NCI-H1048 (cell line): ENCODE results near the gene FYB1.

ENCODE experiments used
- DNase-seq: peaks from one replicate; lab custom pipeline; 2025; lab: John Stamatoyannopoulos, UW

Gene FYB1

GRCh38 chr5:39206630-39207321 is 12.6 kb downstream of the FYB1 start:
- DNase-seq: no peak

- no peak for DNase-seq
These were observed 13.8 kb downstream of the FYB1 start for GRCh38 chr5:39205550-39205949.

GRCh38 chr5:39203951-39204350 is 15.4 kb downstream of the FYB1 start:
- DNase-seq: no peak

- no peak for DNase-seq
These were observed 16.0 kb downstream of the FYB1 start for GRCh38 chr5:39203275-39203922.

DNA sequence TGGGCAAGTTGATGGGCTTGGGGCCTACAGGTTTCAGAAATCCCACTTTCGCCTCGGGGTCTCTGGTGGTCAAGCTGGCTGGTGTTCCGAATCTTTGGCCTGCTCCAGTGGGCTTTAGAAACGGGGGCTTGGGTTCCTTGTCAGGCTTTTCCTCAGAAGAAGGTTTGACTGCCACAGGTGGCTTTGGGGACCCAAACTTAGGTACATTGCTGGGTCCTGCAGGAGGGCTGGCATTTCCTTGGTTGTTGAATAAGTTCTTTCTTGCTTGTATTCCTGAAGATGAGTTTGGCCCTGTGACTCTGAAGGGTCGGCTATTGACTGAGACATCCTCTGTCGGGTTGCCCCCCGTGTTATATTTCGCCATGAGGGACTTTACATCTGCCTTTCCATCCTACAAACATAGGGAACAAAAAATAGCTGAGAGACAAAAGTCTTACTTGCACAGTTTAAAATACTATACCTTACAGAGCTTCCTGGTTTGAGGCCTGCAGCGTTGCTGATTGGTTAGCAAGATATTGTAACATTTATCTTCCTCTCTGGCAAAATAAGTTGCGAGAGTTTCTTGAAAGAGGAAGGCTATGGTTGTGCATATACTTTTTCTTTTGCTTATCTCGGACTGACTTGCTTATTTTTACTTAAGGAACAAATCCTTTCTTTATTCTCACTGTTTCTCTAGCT is 16.6 kb downstream of the FYB1 start:
- no peak for DNase-seq

GRCh38 chr5:39201781-39202596 is 17.4 kb downstream of the FYB1 start:
- DNase-seq: no peak

DNA sequence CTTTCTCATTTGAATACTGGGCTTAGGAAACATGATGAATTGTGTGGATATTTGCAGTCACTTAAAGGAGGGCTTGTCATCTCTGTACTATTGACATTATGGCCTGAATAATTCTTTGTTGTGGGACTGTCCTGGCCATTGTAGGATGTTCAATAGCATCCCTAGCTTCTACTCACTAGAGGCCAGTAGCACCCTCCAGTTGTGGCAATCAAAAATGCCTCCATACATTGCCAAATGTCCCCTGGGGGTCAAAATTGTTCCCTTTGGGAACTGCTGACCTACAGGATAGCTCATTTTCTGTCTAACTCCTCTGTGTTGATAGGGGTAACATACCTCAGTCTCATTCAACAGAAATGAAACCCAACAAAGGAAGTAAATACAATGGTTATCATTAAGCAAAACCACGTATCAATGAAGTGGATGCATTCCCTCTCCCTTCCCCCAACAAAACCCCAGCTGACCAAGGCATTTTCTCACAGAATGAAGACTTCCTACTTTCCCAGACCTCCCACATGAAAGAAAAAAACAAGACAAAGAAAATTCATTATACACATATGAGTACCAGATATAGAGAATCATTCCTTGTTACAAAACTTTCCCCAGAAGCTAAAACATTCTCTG is 18.1 kb downstream of the FYB1 start:
- no peak for DNase-seq

- no peak for DNase-seq
These were observed 19.3 kb downstream of the FYB1 start for GRCh38 chr5:39200081-39200480.

GRCh38 chr5:39199335-39199734 is 20.0 kb downstream of the FYB1 start:
- DNase-seq: no peak

GRCh38 chr5:39198127-39198526 is 21.2 kb downstream of the FYB1 start:
- no peak for DNase-seq

DNA sequence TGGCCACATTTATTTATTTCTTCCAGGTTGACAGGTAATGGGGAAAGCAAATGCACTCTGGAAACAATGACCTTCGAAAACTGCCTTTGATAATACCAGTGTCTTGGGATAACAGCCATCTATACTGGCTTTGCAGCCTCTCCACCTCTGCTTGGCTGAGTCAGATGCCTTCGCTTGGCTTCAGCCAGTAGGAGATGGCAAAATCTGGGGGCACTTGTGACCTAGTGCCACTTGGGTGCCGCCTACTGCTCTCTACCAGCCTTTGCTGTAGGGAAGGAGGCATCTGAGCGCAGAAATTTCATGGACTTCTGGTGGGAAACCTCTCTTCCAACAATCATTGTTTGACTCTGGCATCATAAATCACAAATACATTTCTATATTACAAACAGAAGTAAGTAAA is 21.8 kb downstream of the FYB1 start:
- DNase-seq: no peak

DNA sequence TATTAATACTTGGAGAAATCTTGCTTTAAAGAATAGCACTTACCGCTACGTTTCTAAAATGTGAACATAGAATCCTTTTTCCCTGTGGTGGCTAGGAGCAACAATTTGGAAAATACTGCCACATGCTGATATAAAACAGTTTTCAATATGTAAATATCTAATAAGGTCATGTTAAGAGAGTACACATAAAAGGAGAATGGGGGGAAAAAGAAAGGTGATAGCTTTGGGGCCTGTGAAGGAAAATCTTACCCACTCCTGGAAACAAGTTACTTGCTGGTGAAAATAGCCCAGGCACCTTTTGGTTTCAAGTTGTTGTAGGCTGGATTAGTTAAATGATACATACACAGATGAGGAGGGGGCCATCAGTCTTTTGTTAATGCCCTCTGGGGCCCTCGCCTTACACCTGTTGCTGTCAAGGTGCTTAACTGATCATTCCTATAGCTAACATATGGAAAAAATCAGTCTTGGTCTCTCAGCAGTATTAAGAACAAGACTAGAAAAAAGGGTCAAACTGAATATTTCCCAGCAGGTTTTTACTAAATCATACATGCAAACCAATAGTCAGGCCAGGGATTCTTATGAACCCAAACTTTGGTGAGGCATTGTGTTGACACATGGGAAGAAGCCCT is 24.1 kb downstream of the FYB1 start:
- no peak for DNase-seq

GRCh38 chr5:39194466-39195136 is 24.8 kb downstream of the FYB1 start:
- DNase-seq: no peak

GRCh38 chr5:39193553-39194465 is 25.6 kb downstream of the FYB1 start:
- DNase-seq: no peak

- no peak for DNase-seq
These were observed 26.8 kb downstream of the FYB1 start for GRCh38 chr5:39192450-39193160.

GRCh38 chr5:39191216-39191615 is 28.1 kb downstream of the FYB1 start:
- DNase-seq: no peak

- DNase-seq: no peak
These were observed 28.9 kb downstream of the FYB1 start for GRCh38 chr5:39190311-39191102.

- no peak for DNase-seq
These were observed 29.9 kb downstream of the FYB1 start for GRCh38 chr5:39189292-39189955.
